ENCODE results near the gene SRSF4.

SRSF4 gene

GRCh38 chr1:29201595-29202051 is 19.9 kb upstream of the SRSF4 start:
- TF ChIP-seq CTCF (IDR thresholded peaks at IDR 0.05; ENCODE audit: insufficient read depth, low read depth, low read length, missing control alignments): no peak
- DNase-seq (ENCODE audit: low read depth): no peak
- H3K4me3 ChIP-seq (ENCODE audit: low read depth, low read length): no peak overlapping the region

- TF ChIP-seq CTCF (IDR thresholded peaks at IDR 0.05; ENCODE audit: insufficient read depth, low read depth, low read length, missing control alignments): no peak
- H3K4me3 ChIP-seq (ENCODE audit: low read depth, low read length): no peak overlapping the region
- no peak for DNase-seq (ENCODE audit: low read depth)
These were observed 19.4 kb upstream of the SRSF4 start for GRCh38 chr1:29200906-29201594.

- TF ChIP-seq CTCF (IDR thresholded peaks at IDR 0.05; ENCODE audit: insufficient read depth, low read depth, low read length, missing control alignments): no peak
- no peak for DNase-seq (ENCODE audit: low read depth)
- no peak overlapping the region for H3K4me3 ChIP-seq (ENCODE audit: low read depth, low read length)
These were observed 16.3 kb upstream of the SRSF4 start for GRCh38 chr1:29197993-29198392.

GRCh38 chr1:29197590-29197924 is 15.9 kb upstream of the SRSF4 start:
- DNase-seq (ENCODE audit: low read depth): peak; percentile 58
- H3K4me3 ChIP-seq (ENCODE audit: low read depth, low read length): no peak overlapping the region
- peak; percentile 33 for TF ChIP-seq CTCF (IDR thresholded peaks at IDR 0.05; ENCODE audit: insufficient read depth, low read depth, low read length, missing control alignments)

- no peak for TF ChIP-seq CTCF (IDR thresholded peaks at IDR 0.05; ENCODE audit: insufficient read depth, low read depth, low read length, missing control alignments)
- DNase-seq (ENCODE audit: low read depth): no peak
These were observed 15.3 kb upstream of the SRSF4 start for GRCh38 chr1:29196863-29197589.

GRCh38 chr1:29195881-29196291 is 14.2 kb upstream of the SRSF4 start:
- no peak for DNase-seq (ENCODE audit: low read depth)
- H3K4me3 ChIP-seq (ENCODE audit: low read depth, low read length): no peak overlapping the region
- no peak for TF ChIP-seq CTCF (IDR thresholded peaks at IDR 0.05; ENCODE audit: insufficient read depth, low read depth, low read length, missing control alignments)

More at GRCh38 chr1:29196863-29197589, 15.3 kb upstream of the SRSF4 start:
- H3K4me3 ChIP-seq (ENCODE audit: low read depth, low read length): no peak overlapping the region

All from GM12865 (cell line).